GM23338 (cell line): Measurements from ENCODE around the gene RAB7B. TPM values are rescaled to one million over a fixed set of nuclear protein-coding genes. Genes with fewer than 3 reads are reported as not detected.

Source experiments
- ATAC-seq: fragments of 200-7000 bp; cut with Tn5 transposase; 3 replicates; pipeline ENCODE4 v1.9.1; 2020
- DNase-seq: peaks from one replicate; pipeline ENCODE4 v3.0.0-alpha.2; 2015; ENCODE audit warnings: low spot score
- H2AFZ ChIP-seq: fragments of 200-600 bp; sonication (generic); 2 replicates; pipeline ENCODE4 v1.8.0; 2016; ENCODE audit warnings: antibody characterized with exemption, mild to moderate bottlenecking, moderate library complexity
- H3F3A ChIP-seq: fragments of 200-600 bp; sonication (generic); replicated peaks from 2 replicates; pipeline ENCODE4 v1.8.0; 2017; ENCODE audit warnings: antibody characterized with exemption, mixed run types, low read depth
- H3K27ac ChIP-seq: fragments of 200-600 bp; sonication (generic); 2 replicates; pipeline ENCODE4 v1.6.1; 2016; ENCODE audit warnings: low read depth
- H3K27me3 ChIP-seq: fragments of 200-600 bp; sonication (generic); 2 replicates; pipeline ENCODE4 v1.8.0; 2016; ENCODE audit warnings: mild to moderate bottlenecking, mixed run types, moderate library complexity; ENCODE audit not compliant: insufficient read depth
- H3K36me3 ChIP-seq: fragments of 200-600 bp; sonication (generic); 2 replicates; pipeline ENCODE4 v1.8.0; 2016; ENCODE audit warnings: mild to moderate bottlenecking; ENCODE audit not compliant: insufficient read depth
- H3K4me1 ChIP-seq: fragments of 200-600 bp; sonication (generic); 2 replicates; pipeline ENCODE4 v1.8.0; 2016; ENCODE audit warnings: mild to moderate bottlenecking, moderate library complexity; ENCODE audit not compliant: insufficient read depth
- H3K4me2 ChIP-seq: fragments of 200-600 bp; sonication (generic); 2 replicates; pipeline ENCODE4 v1.7.1; 2017; ENCODE audit warnings: mixed run types
- H3K4me3 ChIP-seq: fragments of 200-600 bp; sonication (generic); 2 replicates; pipeline ENCODE4 v1.6.1; 2016; ENCODE audit warnings: mixed run types
- H3K79me2 ChIP-seq: fragments of 200-600 bp; sonication (generic); replicated peaks from 2 replicates; pipeline ENCODE4 v1.8.0; 2017; ENCODE audit warnings: mild to moderate bottlenecking; ENCODE audit not compliant: insufficient read depth
- H3K9me2 ChIP-seq: fragments of 200-600 bp; sonication (generic); 2 replicates; pipeline ENCODE4 v1.8.0; 2017; ENCODE audit not compliant: insufficient read depth
- H4K20me1 ChIP-seq: fragments of 200-600 bp; sonication (generic); replicated peaks from 2 replicates; pipeline ENCODE4 v1.8.0; 2017; ENCODE audit warnings: mild to moderate bottlenecking; ENCODE audit not compliant: insufficient read depth
- H3K27ac Mint-ChIP-seq: 2 replicates; pipeline ENCODE4 v1.8.0; 2020; ENCODE audit warnings: inconsistent platforms, mild to moderate bottlenecking, moderate library complexity, mixed read lengths
- H3K27me3 Mint-ChIP-seq: 3 replicates; pipeline ENCODE4 v1.8.0; 2022; ENCODE audit warnings: low read depth, mild to moderate bottlenecking, moderate library complexity, mixed read lengths, inconsistent platforms; ENCODE audit not compliant: insufficient read depth, poor library complexity
- H3K36me3 Mint-ChIP-seq: 3 replicates; pipeline ENCODE4 v1.8.0; 2021; ENCODE audit warnings: low read depth, mild to moderate bottlenecking, inconsistent platforms, moderate library complexity, mixed read lengths
- H3K4me1 Mint-ChIP-seq: 3 replicates; pipeline ENCODE4 v1.8.0; 2020; ENCODE audit warnings: mild to moderate bottlenecking, inconsistent platforms, mixed read lengths
- H3K4me3 Mint-ChIP-seq: 3 replicates; pipeline ENCODE4 v1.8.0; 2021; ENCODE audit warnings: moderate library complexity, mild to moderate bottlenecking, inconsistent platforms, mixed read lengths
- H3K9me3 Mint-ChIP-seq: 3 replicates; pipeline ENCODE4 v1.8.0; 2020; ENCODE audit warnings: moderate library complexity, mild to moderate bottlenecking, inconsistent platforms, mixed read lengths
- CREB1 ChIP-seq: fragments of 250-450 bp; sonication (Bioruptor Pico); IDR thresholded peaks from 2 replicates; pipeline ENCODE4 v1.5.0; 2020; ENCODE audit warnings: low read depth, mild to moderate bottlenecking, moderate library complexity
- EZH2 ChIP-seq: fragments of 200-600 bp; sonication (generic); IDR thresholded peaks from one replicate; pipeline ENCODE4 v1.8.0; 2017; ENCODE audit warnings: antibody characterized with exemption, mild to moderate bottlenecking, low read depth; ENCODE audit not compliant: unreplicated experiment
- EZH2phosphoT487 ChIP-seq: fragments of 200-600 bp; sonication (generic); IDR thresholded peaks from one replicate; pipeline ENCODE4 v1.8.1; 2018; ENCODE audit warnings: antibody characterized with exemption; ENCODE audit not compliant: unreplicated experiment
- NANOG ChIP-seq: IDR thresholded peaks from 2 replicates; pipeline ENCODE4 v1.6.1; 2016; ENCODE audit warnings: antibody characterized with exemption, borderline replicate concordance
- POLR2AphosphoS5 ChIP-seq: IDR thresholded peaks from 2 replicates; pipeline ENCODE4 v1.6.1; 2016; ENCODE audit warnings: antibody characterized with exemption, low read depth
- polyA plus RNA-seq: library from polyadenylated mRNA; unstranded; fragments of >200 nt; fragmentation: Nextera tagmentation; extraction: Ambion mirVana; gene quantifications from 2 replicates; pipeline ENCODE4 v1.2.1, GENCODE V29; 2016
- total RNA-seq: library from RNA; depleted of rRNA; stranded (reverse); fragments of >200 nt; shearing (Covaris generic); gene quantifications from 2 replicates; pipeline ENCODE4 v1.2.3, GENCODE V29; 2014
- TF ChIP-seq, protein P1 (sequence below): fragments of 250-450 bp; sonication (Bioruptor Pico); IDR thresholded peaks from 2 replicates; pipeline ENCODE4 v1.5.0; 2020; ENCODE audit warnings: mild to moderate bottlenecking, moderate library complexity
- TF ChIP-seq, protein P2 (sequence below): IDR thresholded peaks from one replicate; pipeline ENCODE4 v1.6.1; 2018; ENCODE audit warnings: antibody characterized with exemption; ENCODE audit not compliant: unreplicated experiment
- TF ChIP-seq, protein P3 (sequence below), 2 experiments: fragments of 200-600 bp in 1 of 2; sonication (generic) in 1 of 2; conservative IDR thresholded peaks; 2 replicates each; pipeline versions ENCODE4 v1.5.1 to v1.6.1; 2016 to 2017; ENCODE audit warnings: antibody characterized with exemption in 2 of 2, low read depth in 2 of 2, mild to moderate bottlenecking in 2 of 2, moderate library complexity in 1 of 2

Gene RAB7B
- total and polyA plus RNA-seq, 2 experiments from 2014 or later = not detected

- Mint-ChIP-seq H3K4me1 (peaks cover 15% of the 10 kb centered on the region), H3K36me3 (no peaks in the 10 kb centered on the region), H3K4me3 (no peak overlapping the region), H3K27ac (no peak overlapping the region), H3K9me3 (no peaks in the 10 kb centered on the region; the same call in 2 of the 3 replicates), H3K27me3 (peaks cover 2% of the 10 kb centered on the region)
- Histone ChIP-seq H3K27me3 (no peaks in the 10 kb centered on the region), H3K4me3 (no peak overlapping the region), H3K9me2 (peaks cover 4% of the 10 kb centered on the region), H3K4me2 (no peak overlapping the region), H3K79me2 (no peaks in the 10 kb centered on the region), H2AFZ (no peak overlapping the region), H4K20me1 (no peaks in the 10 kb centered on the region), H3K4me1 (0 out of 2 replicates have a peak, but pooled peaks cover 4% of the 10 kb centered on the region), H3K36me3 (no peaks in the 10 kb centered on the region), H3F3A (no peaks in the 10 kb centered on the region), H3K27ac (no peak overlapping the region)
- TF ChIP-seq EZH2phosphoT487 = no peak
- TF ChIP-seq, protein P1, sequence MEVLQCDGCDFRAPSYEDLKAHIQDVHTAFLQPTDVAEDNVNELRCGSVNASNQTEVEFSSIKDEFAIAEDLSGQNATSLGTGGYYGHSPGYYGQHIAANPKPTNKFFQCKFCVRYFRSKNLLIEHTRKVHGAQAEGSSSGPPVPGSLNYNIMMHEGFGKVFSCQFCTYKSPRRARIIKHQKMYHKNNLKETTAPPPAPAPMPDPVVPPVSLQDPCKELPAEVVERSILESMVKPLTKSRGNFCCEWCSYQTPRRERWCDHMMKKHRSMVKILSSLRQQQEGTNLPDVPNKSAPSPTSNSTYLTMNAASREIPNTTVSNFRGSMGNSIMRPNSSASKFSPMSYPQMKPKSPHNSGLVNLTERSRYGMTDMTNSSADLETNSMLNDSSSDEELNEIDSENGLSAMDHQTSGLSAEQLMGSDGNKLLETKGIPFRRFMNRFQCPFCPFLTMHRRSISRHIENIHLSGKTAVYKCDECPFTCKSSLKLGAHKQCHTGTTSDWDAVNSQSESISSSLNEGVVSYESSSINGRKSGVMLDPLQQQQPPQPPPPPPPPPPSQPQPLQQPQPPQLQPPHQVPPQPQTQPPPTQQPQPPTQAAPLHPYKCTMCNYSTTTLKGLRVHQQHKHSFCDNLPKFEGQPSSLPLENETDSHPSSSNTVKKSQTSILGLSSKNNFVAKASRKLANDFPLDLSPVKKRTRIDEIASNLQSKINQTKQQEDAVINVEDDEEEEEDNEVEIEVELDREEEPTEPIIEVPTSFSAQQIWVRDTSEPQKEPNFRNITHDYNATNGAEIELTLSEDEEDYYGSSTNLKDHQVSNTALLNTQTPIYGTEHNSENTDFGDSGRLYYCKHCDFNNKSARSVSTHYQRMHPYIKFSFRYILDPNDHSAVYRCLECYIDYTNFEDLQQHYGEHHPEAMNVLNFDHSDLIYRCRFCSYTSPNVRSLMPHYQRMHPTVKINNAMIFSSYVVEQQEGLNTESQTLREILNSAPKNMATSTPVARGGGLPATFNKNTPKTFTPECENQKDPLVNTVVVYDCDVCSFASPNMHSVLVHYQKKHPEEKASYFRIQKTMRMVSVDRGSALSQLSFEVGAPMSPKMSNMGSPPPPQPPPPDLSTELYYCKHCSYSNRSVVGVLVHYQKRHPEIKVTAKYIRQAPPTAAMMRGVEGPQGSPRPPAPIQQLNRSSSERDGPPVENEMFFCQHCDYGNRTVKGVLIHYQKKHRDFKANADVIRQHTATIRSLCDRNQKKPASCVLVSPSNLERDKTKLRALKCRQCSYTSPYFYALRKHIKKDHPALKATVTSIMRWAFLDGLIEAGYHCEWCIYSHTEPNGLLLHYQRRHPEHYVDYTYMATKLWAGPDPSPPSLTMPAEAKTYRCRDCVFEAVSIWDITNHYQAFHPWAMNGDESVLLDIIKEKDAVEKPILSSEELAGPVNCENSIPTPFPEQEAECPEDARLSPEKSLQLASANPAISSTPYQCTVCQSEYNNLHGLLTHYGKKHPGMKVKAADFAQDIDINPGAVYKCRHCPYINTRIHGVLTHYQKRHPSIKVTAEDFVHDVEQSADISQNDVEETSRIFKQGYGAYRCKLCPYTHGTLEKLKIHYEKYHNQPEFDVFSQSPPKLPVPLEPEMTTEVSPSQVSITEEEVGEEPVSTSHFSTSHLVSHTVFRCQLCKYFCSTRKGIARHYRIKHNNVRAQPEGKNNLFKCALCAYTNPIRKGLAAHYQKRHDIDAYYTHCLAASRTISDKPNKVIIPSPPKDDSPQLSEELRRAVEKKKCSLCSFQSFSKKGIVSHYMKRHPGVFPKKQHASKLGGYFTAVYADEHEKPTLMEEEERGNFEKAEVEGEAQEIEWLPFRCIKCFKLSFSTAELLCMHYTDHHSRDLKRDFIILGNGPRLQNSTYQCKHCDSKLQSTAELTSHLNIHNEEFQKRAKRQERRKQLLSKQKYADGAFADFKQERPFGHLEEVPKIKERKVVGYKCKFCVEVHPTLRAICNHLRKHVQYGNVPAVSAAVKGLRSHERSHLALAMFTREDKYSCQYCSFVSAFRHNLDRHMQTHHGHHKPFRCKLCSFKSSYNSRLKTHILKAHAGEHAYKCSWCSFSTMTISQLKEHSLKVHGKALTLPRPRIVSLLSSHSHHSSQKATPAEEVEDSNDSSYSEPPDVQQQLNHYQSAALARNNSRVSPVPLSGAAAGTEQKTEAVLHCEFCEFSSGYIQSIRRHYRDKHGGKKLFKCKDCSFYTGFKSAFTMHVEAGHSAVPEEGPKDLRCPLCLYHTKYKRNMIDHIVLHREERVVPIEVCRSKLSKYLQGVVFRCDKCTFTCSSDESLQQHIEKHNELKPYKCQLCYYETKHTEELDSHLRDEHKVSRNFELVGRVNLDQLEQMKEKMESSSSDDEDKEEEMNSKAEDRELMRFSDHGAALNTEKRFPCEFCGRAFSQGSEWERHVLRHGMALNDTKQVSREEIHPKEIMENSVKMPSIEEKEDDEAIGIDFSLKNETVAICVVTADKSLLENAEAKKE = no peak
- no peak for TF ChIP-seq POLR2AphosphoS5
- TF ChIP-seq NANOG = no peak
- TF ChIP-seq, protein P2, sequence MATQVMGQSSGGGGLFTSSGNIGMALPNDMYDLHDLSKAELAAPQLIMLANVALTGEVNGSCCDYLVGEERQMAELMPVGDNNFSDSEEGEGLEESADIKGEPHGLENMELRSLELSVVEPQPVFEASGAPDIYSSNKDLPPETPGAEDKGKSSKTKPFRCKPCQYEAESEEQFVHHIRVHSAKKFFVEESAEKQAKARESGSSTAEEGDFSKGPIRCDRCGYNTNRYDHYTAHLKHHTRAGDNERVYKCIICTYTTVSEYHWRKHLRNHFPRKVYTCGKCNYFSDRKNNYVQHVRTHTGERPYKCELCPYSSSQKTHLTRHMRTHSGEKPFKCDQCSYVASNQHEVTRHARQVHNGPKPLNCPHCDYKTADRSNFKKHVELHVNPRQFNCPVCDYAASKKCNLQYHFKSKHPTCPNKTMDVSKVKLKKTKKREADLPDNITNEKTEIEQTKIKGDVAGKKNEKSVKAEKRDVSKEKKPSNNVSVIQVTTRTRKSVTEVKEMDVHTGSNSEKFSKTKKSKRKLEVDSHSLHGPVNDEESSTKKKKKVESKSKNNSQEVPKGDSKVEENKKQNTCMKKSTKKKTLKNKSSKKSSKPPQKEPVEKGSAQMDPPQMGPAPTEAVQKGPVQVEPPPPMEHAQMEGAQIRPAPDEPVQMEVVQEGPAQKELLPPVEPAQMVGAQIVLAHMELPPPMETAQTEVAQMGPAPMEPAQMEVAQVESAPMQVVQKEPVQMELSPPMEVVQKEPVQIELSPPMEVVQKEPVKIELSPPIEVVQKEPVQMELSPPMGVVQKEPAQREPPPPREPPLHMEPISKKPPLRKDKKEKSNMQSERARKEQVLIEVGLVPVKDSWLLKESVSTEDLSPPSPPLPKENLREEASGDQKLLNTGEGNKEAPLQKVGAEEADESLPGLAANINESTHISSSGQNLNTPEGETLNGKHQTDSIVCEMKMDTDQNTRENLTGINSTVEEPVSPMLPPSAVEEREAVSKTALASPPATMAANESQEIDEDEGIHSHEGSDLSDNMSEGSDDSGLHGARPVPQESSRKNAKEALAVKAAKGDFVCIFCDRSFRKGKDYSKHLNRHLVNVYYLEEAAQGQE = no peak
- no peak for TF ChIP-seq CREB1 (CRISPR knock-in tag)
- TF ChIP-seq, protein P3, sequence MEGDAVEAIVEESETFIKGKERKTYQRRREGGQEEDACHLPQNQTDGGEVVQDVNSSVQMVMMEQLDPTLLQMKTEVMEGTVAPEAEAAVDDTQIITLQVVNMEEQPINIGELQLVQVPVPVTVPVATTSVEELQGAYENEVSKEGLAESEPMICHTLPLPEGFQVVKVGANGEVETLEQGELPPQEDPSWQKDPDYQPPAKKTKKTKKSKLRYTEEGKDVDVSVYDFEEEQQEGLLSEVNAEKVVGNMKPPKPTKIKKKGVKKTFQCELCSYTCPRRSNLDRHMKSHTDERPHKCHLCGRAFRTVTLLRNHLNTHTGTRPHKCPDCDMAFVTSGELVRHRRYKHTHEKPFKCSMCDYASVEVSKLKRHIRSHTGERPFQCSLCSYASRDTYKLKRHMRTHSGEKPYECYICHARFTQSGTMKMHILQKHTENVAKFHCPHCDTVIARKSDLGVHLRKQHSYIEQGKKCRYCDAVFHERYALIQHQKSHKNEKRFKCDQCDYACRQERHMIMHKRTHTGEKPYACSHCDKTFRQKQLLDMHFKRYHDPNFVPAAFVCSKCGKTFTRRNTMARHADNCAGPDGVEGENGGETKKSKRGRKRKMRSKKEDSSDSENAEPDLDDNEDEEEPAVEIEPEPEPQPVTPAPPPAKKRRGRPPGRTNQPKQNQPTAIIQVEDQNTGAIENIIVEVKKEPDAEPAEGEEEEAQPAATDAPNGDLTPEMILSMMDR (conservative IDR thresholded peaks at IDR 0.05; ENCODE audit: low read depth in 2 of 2) = no peak
- TF ChIP-seq EZH2 = no peak
- no peak for ATAC-seq
- no peak for DNase-seq
Measured at GRCh38 chr1:205930195-205930577, 73.0 kb downstream of the RAB7B start.
